NCI-H2196 treated with DMSO at 0.1 percent for 48 hours (cell line): ENCODE results near the gene CLEC4G.

Source experiments
- DNase-seq: peaks from one replicate; lab custom pipeline; 2025; ENCODE audit not compliant: unreplicated experiment; lab: John Stamatoyannopoulos, UW

CLEC4G gene

DNA sequence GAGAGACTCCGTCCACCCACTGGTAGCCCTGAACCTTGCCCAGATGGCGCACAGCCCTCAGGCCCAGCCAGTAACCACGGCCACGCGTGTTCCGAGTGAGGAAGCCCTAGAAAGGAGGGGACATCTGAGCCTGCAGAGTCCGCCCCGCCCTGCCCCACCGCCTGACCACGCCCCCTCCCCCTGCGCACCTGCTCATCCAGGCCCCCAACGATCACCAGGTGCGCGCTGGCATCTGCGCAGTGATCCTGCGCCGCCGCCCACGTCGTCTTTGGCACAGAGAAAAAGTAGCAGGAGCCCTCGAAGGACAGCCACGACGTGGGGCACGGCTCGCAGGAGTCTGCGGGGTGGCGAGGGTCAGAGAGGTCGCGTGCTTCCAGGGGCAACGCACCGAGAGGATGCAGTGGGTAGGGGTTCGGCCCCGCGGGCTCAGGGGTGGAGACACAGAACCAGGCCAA lies 2.1 kb downstream of the CLEC4G start:
- no peak for DNase-seq

- DNase-seq: no peak
Observed at GRCh38 chr19:7729211-7729610, 2.7 kb downstream of the CLEC4G start.

- DNase-seq: no peak
Observed at GRCh38 chr19:7725791-7726190, 6.1 kb downstream of the CLEC4G start.

DNA sequence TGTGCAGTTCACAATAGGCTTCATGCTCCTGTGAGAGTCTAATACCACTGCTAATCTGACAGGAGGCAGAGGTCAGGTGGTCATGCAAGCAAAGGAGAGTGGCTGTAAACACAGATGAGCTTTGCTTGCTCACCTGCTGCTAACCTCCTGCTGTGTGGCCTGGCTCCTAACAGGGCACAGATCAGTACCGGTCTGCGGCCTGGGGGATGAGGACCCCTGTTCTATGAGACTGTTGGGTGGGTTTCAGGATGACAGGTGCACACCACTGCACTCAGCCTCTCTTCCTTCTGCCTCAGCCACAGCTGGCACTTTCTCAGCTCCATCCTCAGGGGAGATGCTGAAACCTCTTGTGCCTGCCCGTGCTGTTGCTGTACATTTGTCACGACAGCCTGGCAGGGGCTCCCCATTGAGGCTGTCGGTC lies 9.7 kb downstream of the CLEC4G start:
- DNase-seq: peak; percentile 15

GRCh38 chr19:7720351-7720750 lies 11.6 kb downstream of the CLEC4G start:
- no peak for DNase-seq

GRCh38 chr19:7718668-7719067 lies 13.2 kb downstream of the CLEC4G start:
- no peak for DNase-seq

DNA sequence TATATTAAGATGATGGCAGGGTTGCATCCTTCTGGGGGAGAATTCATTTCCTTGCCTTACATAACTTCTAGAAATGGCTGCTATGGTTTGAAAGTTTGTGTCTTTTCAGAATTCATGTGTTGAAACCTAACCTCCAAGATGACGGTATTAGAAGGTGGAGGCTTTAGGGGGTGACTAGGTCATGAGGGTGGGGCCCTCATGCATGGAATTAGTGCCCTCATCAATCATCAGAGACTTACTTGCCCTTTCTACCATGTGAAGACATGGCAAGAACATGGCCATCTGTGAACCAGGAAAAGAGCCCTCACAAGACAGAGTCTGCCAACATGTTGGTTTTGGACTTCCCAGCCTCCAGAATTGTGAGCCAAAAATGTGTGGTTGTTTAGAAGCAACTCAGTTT lies 15.1 kb downstream of the CLEC4G start:
- no peak for DNase-seq

- DNase-seq: no peak
Observed at GRCh38 chr19:7715671-7716070, 16.2 kb downstream of the CLEC4G start.

- no peak for DNase-seq
Observed at GRCh38 chr19:7710616-7711015, 21.3 kb downstream of the CLEC4G start.

GRCh38 chr19:7709932-7710460 lies 21.9 kb downstream of the CLEC4G start:
- no peak for DNase-seq

GRCh38 chr19:7706955-7707456 lies 24.9 kb downstream of the CLEC4G start:
- no peak for DNase-seq

GRCh38 chr19:7706188-7706954 lies 25.5 kb downstream of the CLEC4G start:
- no peak for DNase-seq

DNA sequence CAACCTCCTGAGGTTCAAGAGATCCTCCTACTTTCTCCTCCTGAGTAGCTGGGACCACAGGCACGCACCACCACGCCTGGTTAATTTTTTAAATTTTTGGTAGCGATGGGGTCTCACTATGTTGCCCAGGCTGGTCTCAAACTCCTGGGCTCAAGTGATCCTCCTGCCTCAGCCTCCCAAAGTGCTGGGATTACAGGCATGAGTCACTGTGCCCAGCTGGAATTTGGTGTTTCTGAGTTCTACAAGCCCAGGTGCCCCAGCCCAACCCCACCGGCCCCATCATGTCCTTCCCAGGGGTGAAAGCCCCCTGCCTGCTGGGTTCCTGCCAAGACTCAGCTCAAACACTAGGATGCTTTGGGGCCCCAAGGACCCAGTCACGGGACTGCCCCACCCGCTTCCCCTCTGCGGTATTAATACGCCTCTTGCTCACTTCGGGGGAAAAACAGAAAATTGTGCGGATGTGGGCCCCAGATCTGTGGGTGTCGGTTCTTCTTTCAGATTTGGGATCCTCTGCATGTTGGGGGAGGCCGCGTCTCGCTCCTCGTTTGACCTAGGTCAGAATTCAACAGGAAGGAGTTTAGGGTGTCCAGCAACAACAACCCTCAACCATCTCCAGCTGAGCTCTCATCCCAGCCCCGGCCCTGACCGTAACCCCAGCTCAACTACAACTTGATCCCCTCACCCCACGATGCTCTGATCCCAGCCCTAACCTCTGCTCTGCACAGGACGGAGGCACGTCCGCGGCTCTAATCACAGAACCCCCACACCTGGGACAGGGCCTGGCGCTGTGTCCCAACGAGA lies 26.3 kb downstream of the CLEC4G start:
- DNase-seq: no peak

DNA sequence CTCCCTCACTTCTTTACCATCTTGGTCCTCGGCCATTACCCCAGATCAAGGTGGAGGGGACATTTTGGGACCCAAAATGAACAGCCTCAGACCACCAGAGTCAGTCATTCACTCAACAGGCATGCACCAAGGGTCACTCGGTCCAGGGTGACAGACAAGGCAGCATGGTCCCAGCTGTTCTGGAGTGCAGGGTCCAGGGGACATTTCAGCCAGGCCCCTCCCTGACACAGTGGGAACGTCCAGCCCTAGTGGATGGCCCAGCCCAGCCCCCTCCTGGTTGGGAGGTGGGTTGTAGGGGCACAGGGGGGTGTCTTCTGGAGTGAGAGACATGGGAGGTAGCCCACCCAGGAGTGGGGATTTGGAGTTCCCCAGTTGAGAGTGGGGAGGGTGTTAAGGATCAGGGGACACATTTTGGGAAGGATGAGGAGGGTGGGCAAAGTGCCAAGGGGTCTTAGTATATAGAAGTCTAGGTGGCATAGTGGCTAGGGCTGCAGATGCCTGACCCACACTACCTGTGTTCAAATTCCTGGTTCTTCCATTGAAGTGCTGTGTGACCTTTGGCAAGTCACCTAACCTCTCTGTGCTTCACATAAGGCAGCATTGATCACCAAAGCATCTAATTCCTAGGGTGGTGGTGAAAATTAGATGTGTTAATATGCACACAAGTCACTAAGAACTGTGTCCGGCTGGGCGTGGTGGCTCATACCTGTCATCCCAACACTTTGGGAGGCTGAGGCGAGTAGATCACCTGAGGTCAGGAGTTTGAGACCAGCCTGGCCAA lies 27.4 kb downstream of the CLEC4G start:
- no peak for DNase-seq

- DNase-seq: no peak
Observed at GRCh38 chr19:7703332-7703731, 28.6 kb downstream of the CLEC4G start.

- no peak for DNase-seq
Observed at GRCh38 chr19:7701654-7702457, 30.1 kb downstream of the CLEC4G start, which contains the start of gene FCER2. TSS of gene FCER2 (minus strand) at chr19:7702131. CDS start at chr19:7699760, 2,371 bp downstream.

- no peak for DNase-seq
Observed at GRCh38 chr19:7701049-7701653, 30.8 kb downstream of the CLEC4G start.

- no peak for DNase-seq
Observed at GRCh38 chr19:7699417-7700401, 32.2 kb downstream of the CLEC4G start.
